ENCODE measurements around the gene IFNB1.

- TF ChIP-seq POLR2A (IDR thresholded peaks at IDR 0.05): no peak
- TF ChIP-seq CTCF (IDR thresholded peaks at IDR 0.05): no peak
These were observed 3.1 kb upstream of the IFNB1 start for GRCh38 chr9:21080793-21081192.
